Colonic mucosa (tissue), 4 donors: Measurements from ENCODE around the gene ANAPC10. TPM values are rescaled to one million over a fixed set of nuclear protein-coding genes. Genes with fewer than 3 reads are reported as not detected.

Experiments
- DNase-seq: peaks from one replicate; pipeline ENCODE4 v3.0.0-alpha.2; 2020
- H3K27ac ChIP-seq: fragments of 200-600 bp; one replicate; pipeline ENCODE4 v1.8.0; 2021
- H3K27me3 ChIP-seq: fragments of 200-600 bp; one replicate; pipeline ENCODE4 v1.8.0; 2021
- H3K36me3 ChIP-seq: fragments of 200-600 bp; one replicate; pipeline ENCODE4 v1.8.0; 2021
- H3K4me1 ChIP-seq: fragments of 200-600 bp; one replicate; pipeline ENCODE4 v1.8.0; 2021; ENCODE audit warnings: mild to moderate bottlenecking
- H3K4me3 ChIP-seq: fragments of 200-600 bp; one replicate; pipeline ENCODE4 v1.8.0; 2021
- H3K9ac ChIP-seq, 2 donors: one replicate each; pipeline ENCODE4 v1.7.0; 2013; ENCODE audit warnings: control low read depth in 2 of 2, low read depth in 2 of 2, low read length in 2 of 2
- H3K9me3 ChIP-seq: fragments of 200-600 bp; one replicate; pipeline ENCODE4 v1.8.0; 2021
- intact Hi-C: fragments of 100-400 bp; cut with DNase I; formaldehyde crosslinking; loops from one replicate; pipeline ENCODE4 v1.14.1; 2022
- total RNA-seq, 2 donors: library from RNA; stranded (reverse); fragmentation: NEBNext Ultra II Directional in 1 of 2; extraction: Animal tissue kit (Norgen Biotek cat#: 25700) in 1 of 2; gene quantifications; one replicate each; pipeline ENCODE4 v1.2.1, GENCODE V29; 2021
- TF ChIP-seq, protein P1 (sequence below): fragments of 200-600 bp; IDR thresholded peaks from one replicate; pipeline ENCODE4 v1.8.0; 2022; ENCODE audit warnings: antibody characterized with exemption, mild to moderate bottlenecking
- donor health status: healthy.
- donor health status: DM: no; HTN: no; CAD: no.
- donor health status: DM: no; HTN: no; CAD: no.

ANAPC10 gene
- total RNA-seq, 2 donors from 2014 or later: 12.7 to 12.8 TPM

DNA sequence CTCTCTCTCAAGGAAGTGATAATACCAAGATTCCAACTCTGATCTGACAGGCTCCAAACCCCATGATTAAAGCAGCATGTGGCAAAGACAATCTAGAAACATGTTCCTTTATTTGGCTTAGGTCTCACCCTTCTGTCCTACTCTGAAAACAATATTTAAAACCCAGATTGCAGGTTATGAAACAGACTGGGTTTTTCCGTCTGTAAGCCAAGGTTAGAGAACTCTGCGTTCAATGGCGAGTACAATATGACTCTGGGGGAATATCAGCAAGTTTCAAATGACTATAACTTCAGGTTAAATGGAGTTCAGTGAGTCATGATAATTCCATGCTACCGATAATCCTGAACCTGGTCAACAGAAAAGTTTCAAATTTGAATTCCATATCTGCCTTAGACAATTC is 50.8 kb downstream of the ANAPC10 start:
- Histone ChIP-seq H3K27me3 (no peaks in the 10 kb centered on the region), H3K36me3 (no peaks in the 10 kb centered on the region), H3K4me3 (no peak overlapping the region), H3K9ac (no peak overlapping the region), H3K9me3 (no peaks in the 10 kb centered on the region), H3K4me1 (no peaks in the 10 kb centered on the region), H3K27ac (no peak overlapping the region)
- no peak for DNase-seq
- intact Hi-C loops: no loop called here
- TF ChIP-seq, protein P1, sequence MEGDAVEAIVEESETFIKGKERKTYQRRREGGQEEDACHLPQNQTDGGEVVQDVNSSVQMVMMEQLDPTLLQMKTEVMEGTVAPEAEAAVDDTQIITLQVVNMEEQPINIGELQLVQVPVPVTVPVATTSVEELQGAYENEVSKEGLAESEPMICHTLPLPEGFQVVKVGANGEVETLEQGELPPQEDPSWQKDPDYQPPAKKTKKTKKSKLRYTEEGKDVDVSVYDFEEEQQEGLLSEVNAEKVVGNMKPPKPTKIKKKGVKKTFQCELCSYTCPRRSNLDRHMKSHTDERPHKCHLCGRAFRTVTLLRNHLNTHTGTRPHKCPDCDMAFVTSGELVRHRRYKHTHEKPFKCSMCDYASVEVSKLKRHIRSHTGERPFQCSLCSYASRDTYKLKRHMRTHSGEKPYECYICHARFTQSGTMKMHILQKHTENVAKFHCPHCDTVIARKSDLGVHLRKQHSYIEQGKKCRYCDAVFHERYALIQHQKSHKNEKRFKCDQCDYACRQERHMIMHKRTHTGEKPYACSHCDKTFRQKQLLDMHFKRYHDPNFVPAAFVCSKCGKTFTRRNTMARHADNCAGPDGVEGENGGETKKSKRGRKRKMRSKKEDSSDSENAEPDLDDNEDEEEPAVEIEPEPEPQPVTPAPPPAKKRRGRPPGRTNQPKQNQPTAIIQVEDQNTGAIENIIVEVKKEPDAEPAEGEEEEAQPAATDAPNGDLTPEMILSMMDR: no peak

DNA sequence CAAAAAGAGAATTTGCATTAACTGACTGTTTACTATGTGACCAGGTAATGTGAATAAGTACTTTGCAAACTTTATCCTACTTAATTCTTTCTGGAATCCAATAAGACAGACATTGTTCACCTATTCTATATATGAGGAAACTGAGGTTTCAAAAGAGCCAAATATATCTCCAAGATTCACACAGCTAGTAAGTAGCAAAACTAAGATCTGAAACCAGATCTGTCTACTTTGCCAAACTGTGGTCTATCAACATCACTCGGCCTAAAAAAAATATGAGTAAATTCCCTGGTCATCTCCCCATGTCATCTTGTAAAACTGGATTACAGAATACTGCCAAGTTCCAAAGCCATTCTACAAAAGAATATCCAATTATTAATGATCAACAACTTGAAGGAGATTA is 52.8 kb downstream of the ANAPC10 start:
- Histone ChIP-seq H3K4me1 (no peaks in the 10 kb centered on the region), H3K36me3 (no peaks in the 10 kb centered on the region), H3K4me3 (no peak overlapping the region), H3K27ac (no peak overlapping the region), H3K9me3 (no peaks in the 10 kb centered on the region), H3K27me3 (no peaks in the 10 kb centered on the region), H3K9ac (no peak overlapping the region)
- intact Hi-C loops: no loop called here
- TF ChIP-seq, protein P1: no peak
- DNase-seq: no peak

DNA sequence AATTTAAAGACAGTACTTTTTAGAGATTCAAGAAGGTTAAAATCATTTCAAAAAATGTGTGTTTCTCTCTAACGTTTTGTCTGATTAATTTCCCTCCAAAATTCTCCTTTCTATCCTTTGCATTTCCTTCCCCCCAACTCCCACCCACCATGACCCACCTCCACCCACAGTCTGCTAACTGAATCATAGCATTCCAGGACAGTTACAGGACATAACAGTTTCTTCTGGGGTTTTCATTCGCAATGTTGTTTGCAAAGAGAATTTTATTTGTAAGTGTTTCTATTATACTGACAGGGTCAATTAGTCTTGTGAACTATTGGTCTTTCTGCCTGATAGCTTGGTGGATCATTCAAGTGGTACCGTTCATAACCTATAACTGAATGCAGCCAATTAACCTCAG is 53.7 kb downstream of the ANAPC10 start:
- Histone ChIP-seq H3K9me3 (no peaks in the 10 kb centered on the region), H3K36me3 (no peaks in the 10 kb centered on the region), H3K9ac (no peak overlapping the region), H3K27me3 (no peaks in the 10 kb centered on the region), H3K4me3 (no peak overlapping the region), H3K4me1 (no peaks in the 10 kb centered on the region), H3K27ac (no peak overlapping the region)
- TF ChIP-seq, protein P1: no peak
- no peak for DNase-seq
- intact Hi-C loops: no loop called here

DNA sequence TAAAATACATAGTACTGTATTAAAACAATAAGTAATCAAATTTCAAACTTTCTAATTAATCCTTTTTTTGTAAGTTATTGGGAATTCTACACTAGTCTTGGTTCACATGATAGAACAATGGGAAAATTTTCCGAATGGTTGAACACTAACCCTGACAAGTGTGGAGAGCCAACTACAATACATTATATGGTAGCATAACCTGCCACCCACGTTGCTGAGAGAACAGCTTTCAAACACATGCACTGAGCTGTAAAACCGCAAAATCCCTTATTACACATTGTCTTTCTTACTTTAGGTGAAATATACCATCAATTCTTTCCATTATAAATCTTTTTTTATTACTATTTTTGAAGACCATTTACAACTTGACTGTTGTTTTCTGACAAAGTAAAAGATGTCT is 54.7 kb downstream of the ANAPC10 start:
- Histone ChIP-seq H3K36me3 (no peaks in the 10 kb centered on the region), H3K9me3 (no peaks in the 10 kb centered on the region), H3K4me1 (no peaks in the 10 kb centered on the region), H3K4me3 (no peak overlapping the region), H3K27me3 (no peaks in the 10 kb centered on the region), H3K9ac (no peak overlapping the region), H3K27ac (no peak overlapping the region)
- DNase-seq: no peak
- intact Hi-C loops: no loop called here
- TF ChIP-seq, protein P1: no peak

DNA sequence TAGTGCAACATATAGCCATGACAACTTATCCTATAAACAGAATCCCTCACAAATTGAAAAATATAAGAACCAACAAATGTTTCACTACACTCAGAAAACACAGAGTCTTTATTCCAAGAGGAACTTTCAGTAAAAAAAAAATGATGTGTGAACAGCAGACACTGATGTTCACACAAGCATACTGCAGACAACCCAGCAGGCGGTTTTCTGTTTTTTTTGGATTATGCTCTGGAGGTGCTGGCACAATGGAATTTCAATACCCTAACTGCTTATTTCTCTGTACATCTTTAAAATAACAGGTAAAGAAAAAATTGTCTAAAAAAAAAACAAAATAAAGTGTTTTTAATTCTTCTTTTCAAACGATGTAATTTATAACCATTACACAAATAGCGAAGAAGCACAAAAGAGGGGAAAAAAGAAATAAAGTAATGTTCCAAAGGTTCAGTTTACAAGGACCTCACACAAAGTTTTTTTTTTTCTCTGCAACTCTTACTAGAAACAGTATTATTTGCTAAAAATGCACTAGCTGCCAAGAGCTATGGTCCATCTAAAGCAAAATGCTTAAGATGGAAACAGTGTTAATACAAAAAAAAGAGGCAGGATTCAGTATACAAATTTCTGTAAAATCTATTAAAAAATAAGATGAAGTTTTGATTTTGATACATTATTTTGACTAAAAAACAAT is 55.3 kb downstream of the ANAPC10 start:
- no peak overlapping the region for H3K4me3 ChIP-seq
- H3K9ac ChIP-seq: no peak overlapping the region
- no peaks in the 10 kb centered on the region for H3K9me3 ChIP-seq
- no peak for DNase-seq
- intact Hi-C loops: no loop called here
- no peaks in the 10 kb centered on the region for H3K27me3 ChIP-seq
- TF ChIP-seq, protein P1: no peak
- H3K4me1 ChIP-seq: no peaks in the 10 kb centered on the region
- H3K36me3 ChIP-seq: no peaks in the 10 kb centered on the region
- H3K27ac ChIP-seq: no peak overlapping the region
